Measurements from ENCODE around the gene RNU5D-1.
"Not testable (repeated sequence)": the region's sequence is repeated elsewhere in the genome, so short reads cannot be mapped to it uniquely, and the experiment has no call there.

The RNU5D-1 gene

GRCh38 chr1:44775930-44776729 lies 45.2 kb upstream of the RNU5D-1 start:
- peak overlapping the region; percentile 86 for H3K4me3 ChIP-seq (ENCODE audit: low read depth, low read length)
- no peak for DNase-seq (ENCODE audit: low read depth)
- in situ Hi-C loops (cut with HindIII; ENCODE audit: low sequenced_read_pairs): no loop called here
- TF ChIP-seq CTCF (IDR thresholded peaks at IDR 0.05; ENCODE audit: low read depth, low read length, missing control alignments): no peak

DNA sequence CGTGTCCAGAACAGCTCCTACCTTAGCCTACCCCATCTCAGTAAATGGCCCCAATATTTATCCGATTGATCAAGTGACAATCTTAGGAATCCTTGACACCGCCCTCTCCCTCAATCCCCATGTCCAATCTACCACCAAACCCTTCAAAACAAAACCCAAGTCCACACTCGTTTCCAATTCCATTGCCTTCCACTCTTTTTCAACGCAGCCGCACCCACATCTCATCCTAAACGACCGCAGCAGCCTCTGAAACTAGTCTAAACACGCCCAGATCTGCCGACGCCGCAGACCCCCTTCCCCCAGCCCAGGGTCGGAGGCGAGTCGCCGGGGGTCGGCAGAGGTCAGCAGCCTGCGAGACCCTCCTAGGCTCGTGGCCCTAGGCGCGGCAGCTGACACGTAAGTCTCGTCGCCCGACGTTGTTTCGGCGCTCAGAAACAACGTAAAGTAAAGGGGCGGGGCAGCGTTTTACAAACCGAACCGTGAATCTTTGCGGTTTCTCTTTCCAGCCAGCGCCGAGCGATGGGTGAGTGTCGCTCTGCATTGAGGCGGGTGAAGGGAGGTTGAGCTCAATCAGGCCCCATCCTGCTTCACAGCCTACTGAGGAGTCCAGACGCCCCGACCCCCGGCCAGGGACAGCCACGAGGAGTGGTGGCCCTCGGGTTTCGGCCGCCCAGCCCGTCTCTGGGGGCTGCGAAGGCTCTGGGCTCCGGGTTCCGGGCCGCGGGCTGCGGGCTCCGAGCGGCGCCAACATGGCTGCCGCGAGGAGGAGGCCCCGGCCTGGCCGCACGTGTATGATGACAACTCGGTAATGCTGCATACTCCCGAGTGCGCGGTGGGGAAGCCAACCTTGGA lies 44.3 kb upstream of the RNU5D-1 start, which contains the start of gene RPS8:
Gene RPS8 (plus strand): TSS at position 463 of the 852 bp plus-strand sequence. CDS start 57 bp downstream, at position 520.
- TF ChIP-seq CTCF (IDR thresholded peaks at IDR 0.05; ENCODE audit: low read depth, low read length, missing control alignments): no peak
- peak; percentile 90 for DNase-seq (ENCODE audit: low read depth)
- in situ Hi-C loops (cut with HindIII; ENCODE audit: low sequenced_read_pairs): no loop called here
- H3K4me3 ChIP-seq (ENCODE audit: low read depth, low read length): peak within 1 kb of the TSS; percentile 86

DNA sequence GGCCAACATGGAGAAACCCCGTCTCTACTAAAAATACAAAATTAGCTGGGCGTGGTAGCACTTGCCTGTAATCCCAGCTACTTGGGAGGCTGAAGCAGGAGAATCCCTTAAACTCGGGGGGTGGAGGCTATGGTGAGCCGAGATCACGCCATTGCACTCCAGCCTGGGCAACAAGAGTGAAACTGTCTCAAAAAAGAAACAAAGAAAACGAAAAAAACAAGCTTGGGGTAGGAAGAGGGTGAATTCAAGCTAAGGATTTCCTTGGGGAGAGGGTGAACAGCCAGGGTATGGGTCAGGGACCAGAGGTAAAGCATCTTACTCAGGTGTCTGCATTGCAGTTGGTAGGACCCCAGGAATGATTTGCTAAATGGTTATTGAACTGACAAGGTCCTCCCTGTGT lies 35.5 kb upstream of the RNU5D-1 start:
- DNase-seq (ENCODE audit: low read depth); H3K4me3 ChIP-seq (ENCODE audit: low read depth, low read length); in situ Hi-C loops (cut with HindIII; ENCODE audit: low sequenced_read_pairs): not testable (repeated sequence)

GRCh38 chr1:44760876-44761275 lies 29.9 kb upstream of the RNU5D-1 start:
- no peak overlapping the region for H3K4me3 ChIP-seq (ENCODE audit: low read depth, low read length)
- DNase-seq (ENCODE audit: low read depth): no peak
- no peak for TF ChIP-seq CTCF (IDR thresholded peaks at IDR 0.05; ENCODE audit: low read depth, low read length, missing control alignments)
- in situ Hi-C loops (cut with HindIII; ENCODE audit: low sequenced_read_pairs): no loop called here

GRCh38 chr1:44759077-44759476 lies 28.1 kb upstream of the RNU5D-1 start:
- no peak overlapping the region for H3K4me3 ChIP-seq (ENCODE audit: low read depth, low read length)
- in situ Hi-C loops (cut with HindIII; ENCODE audit: low sequenced_read_pairs): no loop called here
- TF ChIP-seq CTCF (IDR thresholded peaks at IDR 0.05; ENCODE audit: low read depth, low read length, missing control alignments): no peak
- no peak for DNase-seq (ENCODE audit: low read depth)

DNA sequence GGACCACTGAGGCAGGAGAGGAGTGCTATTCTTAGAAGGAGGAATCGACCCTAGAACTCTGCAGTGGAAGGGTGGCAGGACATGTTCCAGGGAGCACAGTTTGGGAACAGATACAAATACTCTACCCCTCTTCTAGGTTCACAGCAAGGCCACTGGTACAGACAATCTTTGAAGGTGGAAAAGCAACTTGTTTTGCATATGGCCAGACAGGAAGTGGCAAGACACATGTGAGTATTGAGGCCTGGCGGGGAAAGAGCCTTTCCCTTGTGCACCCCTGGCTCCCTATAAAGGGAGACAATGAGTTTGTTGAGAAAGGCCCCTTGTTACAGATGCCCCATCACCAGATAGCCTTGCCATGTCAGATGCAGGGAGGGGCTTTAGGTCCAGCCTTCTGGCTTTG lies 26.4 kb upstream of the RNU5D-1 start:
- H3K4me3 ChIP-seq (ENCODE audit: low read depth, low read length): no peak overlapping the region
- in situ Hi-C loops (cut with HindIII; ENCODE audit: low sequenced_read_pairs): no loop called here
- DNase-seq (ENCODE audit: low read depth): no peak
- TF ChIP-seq CTCF (IDR thresholded peaks at IDR 0.05; ENCODE audit: low read depth, low read length, missing control alignments): no peak

- in situ Hi-C loops (cut with HindIII; ENCODE audit: low sequenced_read_pairs): no loop called here
- TF ChIP-seq CTCF (IDR thresholded peaks at IDR 0.05; ENCODE audit: low read depth, low read length, missing control alignments): peak; percentile 14
- no peak overlapping the region for H3K4me3 ChIP-seq (ENCODE audit: low read depth, low read length)
- no peak for DNase-seq (ENCODE audit: low read depth)
Observed at GRCh38 chr1:44747878-44748277, 16.9 kb upstream of the RNU5D-1 start.

Measured in astrocyte of the cerebellum (primary cell).